ENCODE data around the gene FADS6. TPM values are rescaled to one million over a fixed set of nuclear protein-coding genes. Genes with fewer than 3 reads are reported as not detected.

FADS6 gene
- total and polyA plus RNA-seq, 10 of the 15 experiments (the other 5 are each of a cell fraction or from before 2014, with no cell fraction given): not detected

DNA sequence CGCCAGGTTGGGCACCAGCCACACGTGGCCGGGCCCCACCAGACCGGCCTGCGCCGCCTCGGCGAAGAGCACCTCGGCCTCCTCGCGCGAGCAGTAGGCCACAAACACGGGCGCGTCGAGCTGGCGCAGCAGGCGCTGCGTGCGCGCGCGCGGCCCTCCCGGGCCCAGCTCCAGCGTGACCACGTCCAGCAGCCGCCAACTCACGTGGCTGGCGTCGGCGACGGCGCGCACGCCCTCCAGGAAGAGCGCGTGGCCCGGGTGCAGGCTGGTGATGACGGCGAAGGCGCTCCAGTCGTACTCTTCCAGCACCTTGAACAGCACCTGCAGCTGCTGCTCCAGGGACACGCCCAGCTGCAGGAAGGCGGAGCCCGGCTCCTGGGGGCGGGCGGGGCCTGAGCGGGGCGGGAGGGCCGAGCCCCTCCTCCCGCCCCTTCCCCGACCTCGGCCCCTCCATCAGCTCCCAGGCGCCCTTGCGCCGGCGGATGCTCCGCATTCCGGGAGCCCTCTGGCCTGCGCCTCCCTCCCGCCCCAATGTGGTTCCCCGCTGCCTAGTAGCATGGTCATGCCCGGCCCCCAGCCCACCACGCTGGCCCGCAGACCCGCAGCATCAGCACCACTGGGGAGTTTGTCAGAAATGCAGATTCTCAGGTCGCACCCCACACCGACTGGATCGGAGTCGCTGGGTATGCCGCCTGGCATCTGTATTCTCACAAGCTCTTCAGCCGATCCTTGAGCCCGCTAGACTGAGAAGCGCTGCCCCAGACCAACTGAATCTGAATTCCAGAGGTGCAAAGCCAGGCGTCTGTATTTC is 41.0 kb downstream of the FADS6 start:
- ChIA-PET RAD21 (ENCODE audit: unreplicated experiment) (no interaction called here), POLR2A (no interaction called here), SMC1A (ENCODE audit: uncharacterized antibody, unreplicated experiment) (no interaction called here), CTCF (no interaction called here)
- Histone ChIP-seq H3K4me3 (no peak overlapping the region), H3K36me3 (ENCODE audit: control insufficient read depth in 2 of 2, insufficient read depth in 2 of 2, low read length in 1 of 2) (no peaks in the 10 kb centered on the region), H3K27me3 (replicated peaks in 1 of 2; ENCODE audit: control insufficient read depth in 2 of 2, insufficient read depth in 2 of 2, low read length in 1 of 2) (peaks cover 0 to 2% of the 10 kb centered on the region in 2 experiments; a peak in 3 of 4 replicates), H3K27ac (ENCODE audit: control insufficient read depth, insufficient read depth) (no peak overlapping the region), H3K79me2 (ENCODE audit: control insufficient read depth, insufficient read depth, low read length) (no peaks in the 10 kb centered on the region), H3K9me3 (replicated peaks; ENCODE audit: control insufficient read depth, insufficient read depth, low read length) (no peaks in the 10 kb centered on the region), H4K20me1 (ENCODE audit: control insufficient read depth, insufficient read depth) (no peaks in the 10 kb centered on the region), H3K9ac (ENCODE audit: control insufficient read depth, insufficient read depth, low read length) (no peak overlapping the region), H2AFZ (ENCODE audit: control insufficient read depth, low read depth, low read length) (peak overlapping the region; percentile 29; the same call in 1 of the 2 replicates), H3K4me1 (ENCODE audit: control insufficient read depth, insufficient read depth, low read length) (no peaks in the 10 kb centered on the region), H3K4me2 (ENCODE audit: control insufficient read depth, insufficient read depth) (peak overlapping the region; percentile 42; the same call in 1 of the 2 replicates)
- no peak for FAIRE-seq
- intact Hi-C loops (cut with micrococcal nuclease; ENCODE audit: unreplicated experiment) (no loop called here), in situ Hi-C loops (cut with MboI) (no loop called here)
- BruUV-seq (replicated peaks): no TSS peak
- TF ChIP-seq TCF3 (IDR thresholded peaks at IDR 0.05; ENCODE audit: borderline replicate concordance, insufficient read depth, low read depth, low read length) (no peak), TCF12 (IDR thresholded peaks at IDR 0.05; ENCODE audit: low read depth, low read length) (0 out of 2 replicates have a peak, but pooled peaks have one; percentile 17), ZNF592 (IDR thresholded peaks at IDR 0.05) (no peak), REST (IDR thresholded peaks at IDR 0.05; ENCODE audit: low read depth, low read length) (peak; percentile 63; the same call in 1 of the 2 replicates)
- TF ChIP-seq, protein P1, sequence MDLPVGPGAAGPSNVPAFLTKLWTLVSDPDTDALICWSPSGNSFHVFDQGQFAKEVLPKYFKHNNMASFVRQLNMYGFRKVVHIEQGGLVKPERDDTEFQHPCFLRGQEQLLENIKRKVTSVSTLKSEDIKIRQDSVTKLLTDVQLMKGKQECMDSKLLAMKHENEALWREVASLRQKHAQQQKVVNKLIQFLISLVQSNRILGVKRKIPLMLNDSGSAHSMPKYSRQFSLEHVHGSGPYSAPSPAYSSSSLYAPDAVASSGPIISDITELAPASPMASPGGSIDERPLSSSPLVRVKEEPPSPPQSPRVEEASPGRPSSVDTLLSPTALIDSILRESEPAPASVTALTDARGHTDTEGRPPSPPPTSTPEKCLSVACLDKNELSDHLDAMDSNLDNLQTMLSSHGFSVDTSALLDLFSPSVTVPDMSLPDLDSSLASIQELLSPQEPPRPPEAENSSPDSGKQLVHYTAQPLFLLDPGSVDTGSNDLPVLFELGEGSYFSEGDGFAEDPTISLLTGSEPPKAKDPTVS (IDR thresholded peaks at IDR 0.05; ENCODE audit: low read depth, low read length): no peak
- no peak for DNase-seq (ENCODE audit: low read depth, low spot score)
- peak; percentile 68 for ATAC-seq
- WGBS (ENCODE audit: insufficient coverage, insufficient replicate concordance, low lambda C conversion rate, missing lambda C conversion rate): 33% methylated on average over 51 of the region's 76 CpGs

Measured in GM12878 (cell line).